ENCODE data around the gene TLL1.

The TLL1 gene

GRCh38 chr4:166077782-166078181 is 204.7 kb downstream of the TLL1 start:
- Histone ChIP-seq H3K9me3 (replicated peaks; ENCODE audit: insufficient read depth, low read length) (no peaks in the 10 kb centered on the region), H3K4me1 (ENCODE audit: low read length) (no peaks in the 10 kb centered on the region), H3K27me3 (replicated peaks; ENCODE audit: insufficient read depth, low read length) (no peaks in the 10 kb centered on the region), H3K9ac (ENCODE audit: low read length) (no peak overlapping the region), H3F3A (ENCODE audit: insufficient read depth, low read length) (no peaks in the 10 kb centered on the region), H3K36me3 (replicated peaks; ENCODE audit: insufficient read depth, low read length) (no peaks in the 10 kb centered on the region), H4K20me1 (ENCODE audit: insufficient read depth, low read length) (no peaks in the 10 kb centered on the region), H3K4me2 (ENCODE audit: low read depth, low read length) (no peak overlapping the region), H3K4me3 (ENCODE audit: low read length) (no peak overlapping the region), H3K9me2 (replicated peaks; ENCODE audit: insufficient read depth, low read length) (no peaks in the 10 kb centered on the region), H3K27ac (ENCODE audit: low read length) (no peak overlapping the region), H2AFZ (ENCODE audit: low read length) (no peak overlapping the region), H3K79me2 (ENCODE audit: low read length) (no peaks in the 10 kb centered on the region)
- no peak for DNase-seq
- no peak for TF ChIP-seq EZH2 (optimal IDR thresholded peaks at IDR 0.05; ENCODE audit: low read depth, low read length)
- TF ChIP-seq CTCF (IDR thresholded peaks at IDR 0.05; ENCODE audit: low read length), result no peak
- no peak for TF ChIP-seq EZH2phosphoT487 (IDR thresholded peaks at IDR 0.05; ENCODE audit: low read length)

GRCh38 chr4:166078383-166078782 is 205.3 kb downstream of the TLL1 start:
- H3K9me2 ChIP-seq (replicated peaks; ENCODE audit: insufficient read depth, low read length), result no peaks in the 10 kb centered on the region

GRCh38 chr4:166078955-166079354 is 205.9 kb downstream of the TLL1 start:
- Histone ChIP-seq H2AFZ (ENCODE audit: low read length) (no peak overlapping the region), H3K9me2 (replicated peaks; ENCODE audit: insufficient read depth, low read length) (no peaks in the 10 kb centered on the region), H3K9ac (ENCODE audit: low read length) (no peak overlapping the region), H3K27me3 (replicated peaks; ENCODE audit: insufficient read depth, low read length) (no peaks in the 10 kb centered on the region), H3K4me1 (ENCODE audit: low read length) (no peaks in the 10 kb centered on the region), H3K36me3 (replicated peaks; ENCODE audit: insufficient read depth, low read length) (no peaks in the 10 kb centered on the region), H4K20me1 (ENCODE audit: insufficient read depth, low read length) (no peaks in the 10 kb centered on the region), H3K27ac (ENCODE audit: low read length) (no peak overlapping the region), H3F3A (ENCODE audit: insufficient read depth, low read length) (no peaks in the 10 kb centered on the region), H3K9me3 (replicated peaks; ENCODE audit: insufficient read depth, low read length) (no peaks in the 10 kb centered on the region), H3K4me2 (ENCODE audit: low read depth, low read length) (no peak overlapping the region), H3K79me2 (ENCODE audit: low read length) (no peaks in the 10 kb centered on the region), H3K4me3 (ENCODE audit: low read length) (no peak overlapping the region)
- DNase-seq, result no peak
- TF ChIP-seq CTCF (IDR thresholded peaks at IDR 0.05; ENCODE audit: low read length) (no peak), EZH2 (optimal IDR thresholded peaks at IDR 0.05; ENCODE audit: low read depth, low read length) (no peak), EZH2phosphoT487 (IDR thresholded peaks at IDR 0.05; ENCODE audit: low read length) (no peak)

More at GRCh38 chr4:166078383-166078782, 205.3 kb downstream of the TLL1 start:
- Histone ChIP-seq H3K4me2 (ENCODE audit: low read depth, low read length) (no peak overlapping the region), H3K4me3 (ENCODE audit: low read length) (no peak overlapping the region), H2AFZ (ENCODE audit: low read length) (no peak overlapping the region), H3K27ac (ENCODE audit: low read length) (no peak overlapping the region), H3K4me1 (ENCODE audit: low read length) (no peaks in the 10 kb centered on the region), H3K9me3 (replicated peaks; ENCODE audit: insufficient read depth, low read length) (no peaks in the 10 kb centered on the region), H4K20me1 (ENCODE audit: insufficient read depth, low read length) (no peaks in the 10 kb centered on the region), H3K27me3 (replicated peaks; ENCODE audit: insufficient read depth, low read length) (no peaks in the 10 kb centered on the region), H3K79me2 (ENCODE audit: low read length) (no peaks in the 10 kb centered on the region), H3K36me3 (replicated peaks; ENCODE audit: insufficient read depth, low read length) (no peaks in the 10 kb centered on the region), H3K9ac (ENCODE audit: low read length) (no peak overlapping the region), H3F3A (ENCODE audit: insufficient read depth, low read length) (no peaks in the 10 kb centered on the region)
- DNase-seq, result no peak
- TF ChIP-seq CTCF (IDR thresholded peaks at IDR 0.05; ENCODE audit: low read length) (no peak), EZH2phosphoT487 (IDR thresholded peaks at IDR 0.05; ENCODE audit: low read length) (no peak), EZH2 (optimal IDR thresholded peaks at IDR 0.05; ENCODE audit: low read depth, low read length) (no peak)

Measured in MM.1S (cell line).